Endometrium (tissue), 2 donors: Measurements from ENCODE around the gene SLC25A24.

Experiments used
- FAIRE-seq: peaks from 2 replicates; lab custom pipeline; 2012; peaks lifted over from hg19 to GRCh38; lab: Jason Lieb, UNC
- donor health status: control.
- donor health status: control.

The SLC25A24 gene

GRCh38 chr1:108096089-108096488 is 104.1 kb downstream of the SLC25A24 start:
- no peak for FAIRE-seq

- FAIRE-seq, result peak; percentile 15
Measured at GRCh38 chr1:108089477-108089876, 110.7 kb downstream of the SLC25A24 start.

GRCh38 chr1:108085628-108086027 is 114.5 kb downstream of the SLC25A24 start:
- FAIRE-seq, result no peak

- no peak for FAIRE-seq
Measured at GRCh38 chr1:108084866-108085477, 115.2 kb downstream of the SLC25A24 start.
